Epithelial cell of esophagus (primary cell): Measurements from ENCODE around the gene KIF5B.
A peak's percentile ranks its signal among the peaks of the same experiment; 100 is the strongest.
"Not testable (repeated sequence)": the region's sequence is repeated elsewhere in the genome, so short reads cannot be mapped to it uniquely, and the experiment has no call there.

Source experiments
- DNase-seq: peaks from one replicate; pipeline ENCODE4 v3.0.0; 2010; ENCODE audit warnings: low read depth
- H3K4me3 ChIP-seq: 2 replicates; pipeline ENCODE4 v1.5.1; 2011; ENCODE audit warnings: mild to moderate bottlenecking, low read length, control low read depth
- TF ChIP-seq, protein P1 (sequence below): IDR thresholded peaks from 2 replicates; pipeline ENCODE4 v1.5.1; 2011; ENCODE audit warnings: low read depth, mild to moderate bottlenecking, low read length, control low read depth, inconsistent platforms; ENCODE audit not compliant: insufficient read depth; ENCODE audit errors: missing control alignments

Gene KIF5B

DNA sequence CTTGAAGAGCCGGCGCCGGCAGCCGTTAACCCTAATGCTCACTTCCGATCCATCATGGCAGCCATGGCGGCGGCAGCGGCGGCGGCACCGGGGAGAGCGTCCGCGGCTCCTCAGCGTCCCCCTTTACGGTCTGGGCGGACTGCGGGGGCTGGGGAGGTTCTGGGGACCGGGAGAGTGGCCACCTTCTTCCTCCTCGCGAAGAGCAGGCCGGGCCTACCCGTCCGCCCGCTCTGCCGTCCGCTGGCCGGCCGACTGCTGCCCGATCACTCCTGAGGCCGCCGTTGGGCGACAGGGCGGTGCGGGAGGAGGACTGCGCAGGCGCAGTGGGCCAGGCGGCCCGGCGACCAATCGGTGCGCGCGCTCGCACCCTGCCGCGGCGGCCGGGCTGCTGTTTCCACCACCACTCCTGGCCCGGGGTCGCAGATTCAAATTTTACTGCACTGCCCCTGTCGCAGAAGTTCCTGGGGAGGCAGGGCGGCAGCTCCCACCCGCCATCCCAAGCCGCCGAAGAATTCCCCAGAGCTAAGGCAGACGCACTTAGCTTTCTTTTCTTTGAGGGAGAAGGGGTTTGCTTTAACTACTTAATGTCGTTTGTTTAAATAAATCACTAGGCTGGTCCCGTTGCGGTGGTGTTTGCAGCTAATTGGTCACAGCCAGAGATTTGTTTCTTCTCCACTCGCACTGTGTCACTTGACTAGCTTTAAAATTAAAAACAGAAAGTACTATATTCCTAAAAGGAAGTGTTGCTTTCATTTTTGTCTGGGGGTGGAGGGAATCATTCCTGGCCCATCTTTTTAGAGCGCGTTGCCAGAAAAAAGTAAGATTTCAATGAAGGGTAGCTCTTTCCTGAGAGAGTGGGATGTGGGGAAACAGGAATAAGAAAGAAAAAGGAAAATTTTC is at the start of gene KIF5B:
TSS of gene KIF5B (minus strand) at position 290 of the 900 bp plus-strand sequence. CDS start 452 bp downstream, outside the sequence.
- DNase-seq, result peak; percentile 84
- TF ChIP-seq, protein P1, sequence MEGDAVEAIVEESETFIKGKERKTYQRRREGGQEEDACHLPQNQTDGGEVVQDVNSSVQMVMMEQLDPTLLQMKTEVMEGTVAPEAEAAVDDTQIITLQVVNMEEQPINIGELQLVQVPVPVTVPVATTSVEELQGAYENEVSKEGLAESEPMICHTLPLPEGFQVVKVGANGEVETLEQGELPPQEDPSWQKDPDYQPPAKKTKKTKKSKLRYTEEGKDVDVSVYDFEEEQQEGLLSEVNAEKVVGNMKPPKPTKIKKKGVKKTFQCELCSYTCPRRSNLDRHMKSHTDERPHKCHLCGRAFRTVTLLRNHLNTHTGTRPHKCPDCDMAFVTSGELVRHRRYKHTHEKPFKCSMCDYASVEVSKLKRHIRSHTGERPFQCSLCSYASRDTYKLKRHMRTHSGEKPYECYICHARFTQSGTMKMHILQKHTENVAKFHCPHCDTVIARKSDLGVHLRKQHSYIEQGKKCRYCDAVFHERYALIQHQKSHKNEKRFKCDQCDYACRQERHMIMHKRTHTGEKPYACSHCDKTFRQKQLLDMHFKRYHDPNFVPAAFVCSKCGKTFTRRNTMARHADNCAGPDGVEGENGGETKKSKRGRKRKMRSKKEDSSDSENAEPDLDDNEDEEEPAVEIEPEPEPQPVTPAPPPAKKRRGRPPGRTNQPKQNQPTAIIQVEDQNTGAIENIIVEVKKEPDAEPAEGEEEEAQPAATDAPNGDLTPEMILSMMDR, result no peak
- peak within 1 kb of the TSS; percentile 91 for H3K4me3 ChIP-seq

DNA sequence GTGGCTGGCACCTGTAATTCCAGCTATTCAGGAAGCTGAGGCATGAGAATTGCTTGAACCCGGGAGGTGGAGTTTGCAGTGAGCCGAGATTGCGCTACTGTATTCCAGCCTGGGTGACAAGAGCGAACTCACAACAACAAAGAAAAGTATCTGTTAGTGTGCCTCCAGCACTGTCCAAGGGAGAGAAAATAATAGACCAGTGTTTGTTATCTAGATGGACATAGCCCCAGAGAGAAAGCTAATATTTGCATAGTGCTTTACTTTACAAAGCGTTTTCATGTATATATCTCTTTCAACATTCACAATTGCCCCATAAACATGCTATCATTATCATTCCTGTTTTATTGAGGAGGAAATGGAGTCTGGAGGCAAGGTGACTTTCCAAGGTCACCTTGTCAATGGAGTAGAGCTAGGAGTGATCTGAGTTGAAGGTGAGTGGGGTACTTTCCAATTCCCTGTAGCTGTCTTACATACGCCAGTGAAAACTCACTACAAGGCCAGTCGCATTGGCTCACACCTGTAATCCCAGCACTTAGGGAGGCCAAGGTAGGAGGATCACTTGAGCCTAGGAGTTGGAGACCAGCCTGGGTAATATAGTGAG is 49.7 kb upstream of the KIF5B start:
- no peak for DNase-seq
- TF ChIP-seq, protein P1, result no peak
- H3K4me3 ChIP-seq, result no peak overlapping the region

DNA sequence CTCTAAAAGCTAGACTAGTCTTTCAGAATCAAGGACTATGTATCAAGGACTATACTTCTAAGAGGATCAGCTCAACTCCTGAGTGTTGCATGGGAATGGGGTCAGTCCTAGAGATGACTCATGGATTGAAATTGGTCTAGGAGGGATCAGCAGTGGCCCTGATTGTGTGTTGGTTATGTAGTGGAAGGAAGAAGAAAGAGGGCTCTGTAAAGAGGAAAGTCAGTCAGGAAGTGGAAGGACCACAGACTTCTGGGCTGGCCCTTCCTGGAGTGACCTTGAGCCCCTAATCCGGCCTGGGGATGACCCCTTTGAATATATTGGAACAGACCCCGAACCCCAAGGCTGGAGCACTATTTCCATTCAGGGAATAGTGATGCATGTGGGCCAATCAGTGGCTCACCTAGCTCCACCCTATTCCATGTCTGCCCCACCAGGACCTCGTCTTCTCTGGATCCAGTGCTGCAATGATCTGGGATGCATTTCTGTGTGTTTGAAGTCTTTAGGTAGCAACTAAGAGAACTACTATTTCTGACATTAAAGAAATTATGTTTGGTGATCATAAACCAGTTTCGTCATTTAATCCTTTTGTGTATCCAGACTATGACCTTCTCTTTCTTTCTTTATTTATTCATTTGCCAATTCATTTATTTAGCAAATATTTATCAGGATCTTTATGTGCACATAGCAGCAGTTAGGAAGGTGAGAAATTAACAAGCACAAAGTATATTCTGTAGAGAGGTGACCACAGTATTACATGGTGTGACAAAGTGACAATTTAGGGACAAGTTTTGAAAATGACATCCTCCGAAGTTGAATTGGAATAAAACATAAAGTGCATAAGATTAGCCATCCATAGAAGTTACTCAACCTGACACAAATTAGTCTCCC is 48.6 kb upstream of the KIF5B start:
- DNase-seq, result no peak
- TF ChIP-seq, protein P1, result no peak
- H3K4me3 ChIP-seq, result no peak overlapping the region

DNA sequence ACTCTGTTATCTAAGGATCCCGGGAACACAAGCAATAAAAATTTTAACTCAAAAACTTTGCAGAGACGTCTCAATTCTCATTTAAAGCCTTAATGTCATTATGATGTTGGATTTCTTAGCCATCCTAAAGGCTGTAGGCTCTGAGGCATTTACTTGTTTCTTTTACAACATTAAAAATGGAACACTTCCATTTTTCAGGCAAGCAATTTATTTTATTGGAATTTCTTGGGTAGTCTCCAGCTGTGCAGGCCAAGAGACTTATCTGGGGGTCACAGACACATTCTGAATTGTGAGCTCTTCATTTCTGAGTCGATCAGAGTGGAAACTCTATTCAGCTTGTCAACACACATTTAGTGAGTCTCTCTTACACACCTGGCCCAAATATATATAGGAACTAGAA is 48.0 kb upstream of the KIF5B start:
- no peak overlapping the region for H3K4me3 ChIP-seq
- DNase-seq, result no peak
- TF ChIP-seq, protein P1, result no peak

DNA sequence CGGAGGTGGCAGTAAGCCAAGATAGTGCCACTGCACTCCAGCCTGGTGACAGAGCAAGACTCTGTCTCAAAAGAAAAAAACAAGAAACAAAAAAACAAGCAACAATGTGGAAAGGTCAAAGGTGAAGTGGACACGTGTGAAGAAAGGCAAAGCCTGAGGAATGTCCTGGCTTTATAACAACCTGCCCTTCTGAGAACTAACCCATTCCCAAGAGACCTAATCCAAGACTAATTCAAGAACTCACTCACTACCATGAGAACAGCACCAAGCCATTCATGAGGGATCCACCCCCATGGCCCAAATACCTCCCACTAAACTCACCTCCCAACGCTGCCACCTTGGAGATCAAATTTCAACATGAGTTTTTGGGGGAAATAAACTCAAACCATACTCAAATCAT is 47.5 kb upstream of the KIF5B start:
- TF ChIP-seq, protein P1, result no peak
- no peak overlapping the region for H3K4me3 ChIP-seq
- DNase-seq, result no peak

DNA sequence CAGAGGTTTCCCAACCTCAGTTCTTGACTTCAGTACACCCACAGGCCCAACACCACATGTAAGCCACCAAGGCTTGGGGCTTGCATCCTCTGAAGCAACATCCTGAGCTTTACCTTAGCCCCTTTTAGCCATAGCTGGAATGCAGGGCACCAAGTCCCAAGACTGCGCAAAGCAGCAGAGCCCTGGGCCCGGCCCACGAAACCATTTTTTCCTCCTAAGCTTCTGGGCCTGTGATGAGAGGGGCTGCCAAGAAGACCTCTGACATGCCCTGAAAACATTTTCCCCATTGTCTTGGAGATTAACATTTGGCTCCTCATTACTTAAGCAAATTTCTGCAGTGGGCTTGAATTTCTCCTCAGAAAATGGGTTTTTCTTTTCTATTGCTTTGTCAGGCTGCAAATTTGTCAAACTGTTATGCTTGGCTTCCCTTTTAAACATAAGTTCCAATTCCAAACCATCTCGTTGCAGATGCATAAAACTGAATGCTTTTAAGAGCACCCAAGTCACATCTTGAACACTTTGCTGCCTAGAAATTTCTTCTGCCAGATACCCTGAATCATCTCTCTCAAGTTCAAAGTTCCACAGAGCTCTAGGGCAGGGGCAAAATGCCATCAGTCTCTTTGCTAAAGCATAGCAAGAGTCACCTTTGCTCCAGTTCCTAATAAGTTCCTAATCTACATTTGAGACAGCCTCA is 42.5 kb upstream of the KIF5B start:
- not testable (repeated sequence) for DNase-seq, H3K4me3 ChIP-seq
